CD4-positive, alpha-beta T cell treated with Interleukin-6 for 4 hours (primary cell): Measurements from ENCODE around the gene ADGB.
"Not testable (repeated sequence)": the region's sequence is repeated elsewhere in the genome, so short reads cannot be mapped to it uniquely, and the experiment has no call there.

ENCODE experiments used
- DNase-seq: peaks from one replicate; pipeline ENCODE4 v3.0.0-alpha.2; 2020; ENCODE audit warnings: mixed read lengths

The ADGB gene

DNA sequence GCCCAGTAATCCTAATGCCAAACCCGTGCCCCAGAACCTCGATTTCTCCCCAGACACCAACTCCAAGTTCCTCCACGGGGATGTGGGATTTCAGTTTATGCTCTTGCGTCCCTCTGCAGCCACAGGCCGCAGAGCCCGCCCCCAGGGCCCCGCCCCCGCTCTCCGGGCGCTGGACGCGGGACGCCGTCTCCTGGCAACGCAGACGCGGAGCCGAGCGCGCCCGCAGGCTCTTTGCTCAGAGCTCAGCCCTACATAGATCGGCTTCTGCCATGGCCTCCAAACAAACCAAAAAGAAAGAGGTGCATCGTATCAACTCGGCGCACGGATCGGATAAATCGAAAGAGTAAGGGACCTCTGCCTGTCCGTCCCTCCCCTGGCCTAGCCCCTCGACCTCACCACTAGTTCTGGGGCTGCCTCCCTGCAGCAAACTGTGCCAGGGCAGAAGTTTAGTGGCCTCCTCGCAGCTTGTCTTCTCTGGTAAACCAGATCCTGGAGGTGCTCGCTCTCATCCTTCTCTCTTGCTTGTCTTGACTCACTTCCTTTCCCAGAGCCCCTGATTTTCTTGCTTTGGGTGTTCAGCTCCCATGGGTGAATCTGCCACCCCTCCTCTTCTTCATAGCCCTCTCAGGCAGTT is at the start of gene ADGB:
ADGB (plus strand) TSS at position 201 of the 634 bp plus-strand sequence; CDS start at position 270, 69 bp downstream.
- DNase-seq = no peak

DNA sequence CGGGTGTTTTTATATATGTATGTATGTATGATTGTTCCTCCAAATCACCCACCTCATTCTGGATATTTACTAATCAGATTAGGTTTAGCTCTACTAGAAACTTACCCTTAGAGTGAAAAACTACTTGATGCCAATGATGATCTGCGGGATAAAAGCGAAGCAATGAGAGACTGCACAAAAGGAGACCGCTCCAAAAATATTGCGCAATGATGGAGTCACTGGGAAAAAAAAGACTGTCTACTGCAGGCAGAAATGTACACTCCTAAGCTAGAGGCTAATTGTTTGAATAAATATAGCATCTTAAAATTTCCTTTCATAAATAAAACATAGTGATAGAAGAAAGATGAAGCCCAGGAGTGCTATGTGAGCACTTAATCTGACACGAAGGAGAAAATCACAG is 47.9 kb upstream of the ADGB start:
- no peak for DNase-seq

DNA sequence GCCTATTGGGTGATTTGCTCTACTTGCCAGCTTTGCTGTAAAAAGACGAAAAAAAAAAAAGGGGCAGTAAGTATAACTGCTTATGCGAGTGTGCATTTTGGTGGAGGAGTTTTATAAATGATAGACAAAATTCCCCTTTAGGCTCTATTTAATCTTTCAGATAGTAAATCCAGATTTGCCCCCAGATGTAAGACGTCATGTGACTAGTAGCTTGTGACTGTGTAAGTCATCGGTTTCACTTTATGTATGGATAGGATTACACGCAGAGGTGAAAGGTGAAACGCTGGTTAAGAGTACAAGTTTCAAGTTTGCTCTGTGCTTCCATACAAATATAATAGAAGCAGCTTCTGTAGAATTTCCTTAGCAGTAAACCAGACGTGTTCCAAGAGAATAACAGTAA is 47.2 kb upstream of the ADGB start:
- no peak for DNase-seq

DNA sequence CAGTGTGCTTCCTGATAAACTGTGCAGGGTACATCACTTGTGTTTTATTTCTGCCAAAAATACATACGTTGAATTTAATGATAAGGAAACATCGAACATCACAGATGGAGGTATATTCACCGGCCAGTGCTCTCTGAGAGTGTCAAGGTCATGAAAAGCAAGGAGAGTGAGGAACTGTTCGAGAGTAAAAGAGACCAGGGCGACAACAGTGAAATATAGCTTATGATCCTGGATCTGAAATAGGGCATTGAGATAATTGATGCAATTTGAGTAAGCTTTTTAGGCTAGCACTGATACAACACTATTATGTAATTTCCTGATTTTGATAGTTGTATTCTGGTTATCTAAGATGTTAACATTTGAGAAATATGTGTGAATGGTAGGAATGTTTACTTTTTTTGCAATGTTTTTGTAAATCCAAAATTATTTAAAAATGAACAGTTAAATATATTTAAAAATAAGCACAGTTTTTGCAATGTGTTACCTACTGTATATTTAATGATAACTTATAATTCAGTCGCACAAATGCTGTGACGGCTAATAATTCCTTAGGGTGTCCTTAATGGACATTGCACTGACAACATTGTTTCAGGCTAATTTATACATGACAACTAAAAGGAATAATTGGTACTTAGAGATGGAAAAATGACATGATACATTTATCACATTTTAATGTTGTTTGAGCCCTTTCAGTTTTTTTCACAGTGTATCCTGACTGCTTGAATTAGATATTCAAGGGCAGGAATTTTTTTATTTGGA is 45.2 kb upstream of the ADGB start:
- no peak for DNase-seq

DNA sequence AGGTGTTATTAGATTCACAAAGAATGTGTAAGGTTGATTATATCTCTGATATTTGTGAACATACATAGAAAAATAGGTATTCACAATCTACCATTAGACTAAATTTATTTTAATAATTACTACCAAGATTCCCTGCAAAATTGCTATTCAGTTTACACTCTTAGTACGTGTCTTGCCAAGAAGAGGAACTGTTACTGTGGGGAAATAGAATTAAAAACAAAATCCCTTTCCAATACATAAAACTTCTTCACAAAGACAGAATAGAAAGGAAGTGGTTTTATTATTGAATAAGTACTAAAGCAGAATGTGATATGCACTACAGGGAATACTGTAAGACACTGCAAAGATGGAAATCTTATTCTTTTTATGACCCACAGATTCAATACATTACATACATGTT is 38.2 kb upstream of the ADGB start:
- DNase-seq = no peak

DNA sequence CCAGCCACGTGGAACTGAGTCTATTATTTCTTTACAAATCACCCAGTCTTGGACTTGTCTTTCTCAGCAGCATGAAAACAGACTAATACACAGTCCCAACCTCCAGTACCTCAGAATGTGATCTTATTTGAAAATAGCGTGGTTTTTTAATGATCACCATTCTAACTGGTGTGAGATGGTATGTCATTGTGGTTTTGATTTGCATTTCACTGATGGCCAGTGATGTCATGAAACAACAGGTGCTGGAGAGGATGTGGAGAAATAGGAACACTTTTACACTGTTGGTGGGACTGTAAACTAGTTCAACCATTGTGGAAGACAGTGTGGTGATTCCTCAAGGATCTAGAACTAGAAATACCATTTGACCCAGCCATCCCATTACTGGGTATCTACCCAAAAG is 32.1 kb upstream of the ADGB start:
- DNase-seq = not testable (repeated sequence)

DNA sequence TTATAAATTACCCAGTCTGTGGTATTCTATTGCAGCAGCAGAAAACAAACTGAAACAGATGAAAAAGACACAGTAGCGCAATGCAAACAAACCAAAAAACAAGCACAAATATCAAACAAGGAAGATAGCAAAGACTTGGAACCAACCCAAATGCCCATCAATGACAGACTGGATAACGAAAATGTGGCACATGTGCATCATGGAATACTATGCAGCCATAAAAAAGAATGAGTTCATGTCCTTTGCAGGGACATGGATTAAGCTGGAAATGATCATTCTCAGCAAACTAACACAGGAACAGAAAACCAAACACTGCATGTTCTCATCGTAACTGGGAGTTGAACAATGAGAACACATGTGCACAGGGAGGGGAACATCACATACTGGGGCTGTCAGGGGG is 30.2 kb upstream of the ADGB start:
- not testable (repeated sequence) for DNase-seq

DNA sequence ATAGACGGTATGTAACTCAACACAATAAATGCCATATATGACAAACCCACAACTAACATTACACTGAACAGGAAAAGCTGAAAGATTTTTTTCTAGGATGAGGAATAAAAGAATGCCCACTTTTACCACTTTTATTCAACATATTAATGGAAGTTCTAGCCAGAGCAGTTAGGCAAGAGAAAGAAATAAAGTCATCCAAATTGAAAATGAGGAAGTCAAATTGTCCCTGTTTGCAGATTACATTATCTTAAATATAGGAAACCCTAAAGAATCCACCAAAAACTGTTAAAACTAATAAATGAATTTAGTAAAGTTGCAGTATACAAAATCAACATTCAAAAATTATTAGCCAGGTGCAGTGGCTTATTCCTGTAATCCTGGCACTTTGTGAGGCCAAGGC is 24.6 kb upstream of the ADGB start:
- no peak for DNase-seq

DNA sequence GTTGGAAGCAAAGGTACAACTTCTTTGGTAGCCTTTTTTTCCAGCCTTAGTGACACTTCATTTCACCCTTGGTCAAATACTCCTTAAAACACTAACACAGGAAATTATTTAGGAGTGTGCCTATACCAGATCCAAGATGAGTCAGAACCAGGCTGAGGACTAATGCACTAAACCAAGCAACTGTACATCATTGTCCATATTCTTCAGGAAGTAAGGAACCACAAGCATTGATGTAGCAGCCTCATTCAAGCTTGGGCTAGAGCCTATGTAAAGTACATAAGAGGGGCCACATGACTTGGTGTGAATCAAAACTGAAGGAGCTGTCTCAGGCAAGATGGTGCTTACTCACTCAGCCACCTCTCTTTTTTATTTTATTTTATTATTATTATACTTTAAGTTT is 20.7 kb upstream of the ADGB start:
- DNase-seq = no peak

DNA sequence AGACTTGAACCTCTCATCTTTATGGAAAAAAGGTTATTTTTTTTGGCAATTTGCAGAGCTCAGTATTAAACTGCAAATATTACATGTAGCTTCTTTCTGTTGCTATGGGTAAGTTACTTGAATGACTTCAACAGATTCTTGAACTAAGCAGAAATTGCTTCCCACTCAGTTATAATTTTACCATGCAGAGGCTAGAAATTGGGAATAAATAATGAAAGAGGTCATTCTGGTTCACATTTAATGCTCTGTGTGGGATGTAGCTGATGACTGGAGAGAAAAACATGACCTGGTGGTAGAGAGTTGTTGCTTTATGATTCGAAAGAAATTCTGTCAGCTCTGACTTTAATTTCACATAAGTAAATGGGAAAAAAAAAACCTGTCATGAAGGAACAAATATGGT is 16.8 kb upstream of the ADGB start:
- DNase-seq = no peak

DNA sequence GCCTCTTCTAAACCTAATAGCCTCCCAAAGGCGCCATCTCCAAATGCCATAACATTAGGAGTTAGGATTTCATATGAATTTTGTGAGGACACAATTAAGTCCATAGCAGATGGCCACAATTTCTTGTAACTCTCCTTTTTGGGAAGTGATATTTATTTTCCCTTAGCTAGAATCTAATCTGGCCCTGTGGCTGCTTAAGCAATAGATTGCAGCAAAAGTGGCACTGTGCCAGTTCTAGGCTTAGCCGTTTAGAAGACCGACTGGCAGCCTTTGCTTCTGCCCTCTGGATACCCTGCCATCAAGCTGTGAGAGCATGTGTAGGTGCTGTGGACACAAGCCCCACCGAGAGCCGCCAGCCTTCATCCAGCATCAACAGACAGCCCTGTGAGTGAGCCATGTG is 15.9 kb upstream of the ADGB start:
- DNase-seq = no peak

DNA sequence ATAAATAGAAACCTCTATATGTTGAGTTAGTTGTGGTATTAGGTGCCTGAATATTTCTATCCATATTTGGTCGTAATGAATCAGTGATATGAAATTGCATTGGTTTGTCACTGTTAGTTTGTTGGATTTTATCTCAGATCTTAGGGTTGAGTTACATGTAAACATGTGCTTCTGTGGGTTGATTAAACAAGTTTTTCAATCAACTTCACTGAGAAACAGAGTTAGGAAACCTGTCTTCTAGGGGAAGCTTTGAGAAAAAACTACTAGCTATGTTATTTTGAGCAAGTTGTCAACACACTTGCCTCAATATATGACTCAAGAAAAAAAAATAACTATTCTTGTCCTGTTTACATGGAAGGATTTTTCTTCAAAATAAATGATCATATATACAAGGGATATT is 14.8 kb upstream of the ADGB start:
- no peak for DNase-seq

DNA sequence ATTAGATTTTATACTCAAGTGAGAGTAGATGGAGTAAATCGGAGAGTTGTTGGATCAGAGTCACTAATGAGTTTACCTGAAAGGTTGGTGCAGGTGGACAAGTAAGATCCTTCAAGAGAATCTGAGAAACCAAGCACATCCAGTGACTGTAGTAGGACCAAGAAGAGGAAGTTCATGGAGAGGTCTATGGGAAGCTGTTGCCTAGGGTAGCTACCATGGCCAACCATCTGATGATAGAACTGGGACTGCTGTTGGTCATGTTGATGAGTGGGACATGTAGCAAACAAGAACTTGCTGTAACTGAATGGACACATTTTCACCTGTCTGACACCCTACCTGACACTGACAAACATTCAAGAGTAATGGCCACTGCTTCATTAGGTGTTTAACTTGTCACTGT is 11.3 kb upstream of the ADGB start:
- DNase-seq = no peak

DNA sequence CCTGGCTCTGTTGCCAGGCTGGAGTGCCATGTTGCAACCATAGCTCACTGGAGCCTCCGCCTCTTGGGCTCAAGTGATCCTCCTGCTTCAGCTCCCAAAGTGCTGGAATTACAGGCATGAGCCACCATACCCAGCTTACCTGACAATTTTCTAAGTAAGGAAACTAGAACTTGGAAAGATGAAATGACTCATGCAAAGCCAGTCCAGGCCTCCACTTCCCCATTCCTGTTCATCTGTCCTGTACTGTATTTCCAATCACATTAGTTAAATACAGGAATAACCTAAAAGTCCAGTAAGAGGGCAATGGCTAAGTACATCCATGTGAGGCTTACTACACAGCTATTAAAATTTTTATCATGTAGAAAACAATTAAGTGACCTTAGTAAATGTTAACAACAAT is 8.3 kb upstream of the ADGB start:
- DNase-seq = no peak

DNA sequence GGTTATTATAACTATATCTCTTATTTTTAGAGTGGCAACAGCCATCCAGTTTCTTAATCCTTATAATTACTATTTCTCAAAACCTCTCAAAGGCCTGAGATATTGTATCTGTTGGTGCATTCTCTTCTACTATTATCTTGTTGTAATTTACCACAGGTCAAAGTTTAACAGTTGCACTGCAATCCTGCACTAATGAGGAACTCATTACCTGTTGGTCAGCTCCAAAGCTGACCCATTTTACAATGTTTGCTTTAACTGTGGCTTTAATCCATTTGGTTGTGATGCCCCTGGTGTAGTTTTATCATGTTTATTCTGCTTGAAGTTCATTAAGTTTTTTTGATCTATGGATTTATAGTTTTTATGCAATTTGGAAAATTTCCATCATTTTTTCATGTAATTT is 6.3 kb upstream of the ADGB start:
- no peak for DNase-seq

DNA sequence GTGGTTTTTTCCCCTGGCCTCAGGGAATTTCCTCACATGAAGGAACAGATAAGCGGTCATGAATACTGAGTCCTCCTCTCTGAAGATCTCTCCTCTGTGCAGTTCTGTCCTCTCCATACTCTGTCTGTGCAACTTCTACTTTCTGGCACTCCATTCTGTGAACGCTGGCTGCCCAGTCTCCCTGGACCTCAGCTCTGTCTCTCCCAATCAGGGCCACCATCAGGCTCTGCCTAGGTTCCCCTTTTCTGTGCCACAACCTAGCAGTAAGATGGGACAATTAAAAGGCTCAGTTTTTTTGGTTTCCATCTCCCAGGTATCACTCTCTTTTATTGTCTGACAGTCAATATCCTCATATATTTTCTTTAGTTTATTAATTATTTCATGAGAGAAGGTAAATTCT is 4.8 kb upstream of the ADGB start:
- DNase-seq = no peak

DNA sequence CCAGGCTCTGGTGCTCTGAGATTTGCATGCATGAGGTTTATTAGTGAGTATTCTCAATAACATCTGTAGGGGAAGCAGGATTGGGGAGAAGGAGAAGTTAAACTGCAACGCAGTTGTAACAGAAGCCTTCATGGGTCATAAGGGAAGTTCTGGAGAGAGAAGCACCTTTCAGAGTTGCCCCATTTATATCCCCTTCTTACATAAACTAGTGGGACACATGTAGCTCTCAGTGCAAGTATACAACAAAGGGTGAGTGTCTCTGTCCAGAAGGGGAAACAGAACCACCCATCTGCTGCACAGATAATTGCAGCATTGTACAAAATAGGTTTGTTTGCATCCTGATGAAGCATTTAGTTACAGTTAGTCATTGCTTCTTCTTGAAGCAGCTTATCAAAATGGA is 4.3 kb upstream of the ADGB start:
- DNase-seq = no peak

DNA sequence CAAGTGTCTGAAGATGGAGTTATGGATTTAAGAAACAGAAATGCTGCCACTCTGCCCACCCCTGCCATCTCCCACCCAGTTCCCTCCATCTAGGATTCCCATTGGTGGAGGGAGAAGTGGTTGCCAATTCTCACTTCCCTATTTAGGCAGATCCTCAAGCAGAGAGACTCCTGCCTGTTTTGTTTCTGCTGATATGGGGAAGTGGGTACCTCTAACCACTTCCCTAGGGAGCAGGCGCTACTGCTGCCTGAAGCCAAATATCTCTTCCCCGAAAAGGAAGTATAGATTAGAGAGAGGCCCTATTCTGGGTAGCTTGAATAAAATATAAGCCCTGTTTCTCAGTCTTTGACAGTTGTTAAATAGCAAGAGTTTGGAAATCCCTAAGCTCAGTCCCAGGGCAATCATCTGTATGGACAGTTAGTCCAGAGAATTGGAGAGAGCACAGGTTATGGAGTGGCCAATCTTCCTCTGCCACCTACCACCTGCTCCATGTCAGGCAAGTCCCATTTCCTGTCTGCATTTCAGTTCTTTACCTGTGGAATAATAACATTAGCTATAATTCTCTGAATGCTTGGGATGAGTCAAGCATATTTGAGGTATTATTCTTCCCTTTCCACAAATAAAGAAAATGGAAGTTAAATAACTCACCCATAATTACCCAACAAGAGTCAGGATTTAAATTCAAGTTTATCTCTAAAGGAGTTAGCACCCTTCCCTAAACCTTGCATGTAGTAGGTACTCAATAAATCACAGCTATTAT is 2.6 kb upstream of the ADGB start:
- no peak for DNase-seq

DNA sequence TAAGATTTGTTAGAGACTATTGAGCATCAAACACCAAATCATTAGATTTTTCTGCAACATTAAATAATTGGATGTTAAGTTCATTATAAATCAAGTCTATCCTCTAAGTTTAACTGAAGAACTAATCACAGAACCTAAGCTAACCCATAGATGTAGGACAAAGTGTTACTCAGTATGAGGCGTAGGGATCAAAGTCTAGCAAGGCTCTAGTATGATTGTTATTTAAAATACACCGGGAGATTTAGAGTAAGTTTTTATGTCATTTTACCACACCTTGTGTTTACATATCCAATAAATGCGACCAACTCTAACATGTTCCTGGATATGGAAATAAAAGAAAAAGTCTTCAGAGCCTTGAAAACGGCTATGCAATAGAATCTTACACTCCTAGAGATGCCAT is 2.6 kb downstream of the ADGB start:
- no peak for DNase-seq

DNA sequence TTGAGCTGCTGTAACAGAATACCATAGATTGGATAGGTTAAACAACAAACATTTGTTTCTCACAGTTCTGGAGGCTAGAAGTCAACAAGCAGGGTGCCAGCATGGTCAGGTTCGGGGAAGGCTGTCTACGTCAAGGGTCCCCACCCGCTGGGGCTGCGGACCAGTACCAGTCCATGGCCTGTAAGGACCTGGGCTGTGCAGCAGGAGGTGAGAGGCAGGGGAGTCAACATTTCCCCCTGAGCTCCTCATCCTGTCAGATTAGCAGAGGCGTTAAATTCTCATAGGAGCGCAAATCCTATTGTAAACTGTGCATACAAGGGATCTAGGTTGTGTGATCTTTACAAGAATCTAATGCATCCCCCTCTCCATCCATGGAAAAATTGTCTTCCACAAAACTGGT is 3.8 kb downstream of the ADGB start:
- DNase-seq = no peak

DNA sequence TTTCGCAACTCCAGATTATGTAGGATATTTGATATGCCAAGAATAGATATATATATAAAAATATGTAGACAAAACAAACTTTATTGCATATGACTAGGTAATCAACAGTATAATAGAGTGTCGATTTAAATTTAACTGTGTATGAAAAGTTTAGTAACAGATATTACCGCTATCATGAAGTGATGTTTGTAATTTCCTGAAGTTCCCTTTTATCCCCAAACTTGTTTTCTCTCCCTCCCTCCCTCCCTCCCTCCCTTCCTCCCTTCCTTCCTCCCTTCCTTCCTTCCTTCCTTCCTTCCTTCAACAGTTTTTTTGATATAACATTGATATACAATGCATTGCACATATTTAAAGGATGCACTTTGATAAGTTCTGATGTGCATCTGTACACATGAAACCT is 15.2 kb downstream of the ADGB start:
- no peak for DNase-seq

DNA sequence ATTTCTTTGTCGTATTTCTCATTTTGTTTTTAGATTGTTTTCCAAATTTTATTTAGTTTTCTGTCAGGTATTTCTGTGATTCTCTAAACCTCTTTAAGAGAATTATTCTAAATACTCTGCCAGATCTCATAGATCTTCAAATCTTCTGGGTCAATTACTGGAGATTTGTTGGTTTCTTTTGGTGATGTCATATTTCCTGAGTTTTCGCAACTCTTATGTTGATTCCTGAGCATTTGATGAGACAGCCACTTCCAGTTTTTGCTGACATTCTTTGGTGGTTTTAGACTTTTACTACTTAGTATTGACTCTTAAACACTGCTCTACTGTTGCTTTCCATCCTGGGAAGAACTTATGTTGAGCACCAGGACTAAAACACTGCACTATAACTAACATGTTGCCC is 21.9 kb downstream of the ADGB start:
- no peak for DNase-seq

DNA sequence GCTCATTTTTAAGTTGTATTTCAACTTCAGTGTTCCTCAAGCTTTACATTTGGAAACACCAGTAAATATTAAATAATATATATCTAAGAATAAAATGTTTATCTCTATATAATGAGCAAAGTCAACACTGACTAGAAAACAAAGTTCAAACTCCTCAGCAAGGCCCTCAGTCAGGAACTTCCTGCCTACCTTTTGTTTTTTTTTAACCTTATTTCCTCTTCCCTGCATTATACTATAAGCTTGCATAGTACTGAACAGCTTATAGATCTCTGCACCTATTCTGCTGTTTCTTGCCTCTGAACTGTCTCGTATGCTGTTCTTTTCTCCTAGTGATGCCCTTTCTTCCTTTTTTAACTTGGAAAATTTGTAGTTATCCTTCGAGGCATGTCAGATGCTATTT is 29.6 kb downstream of the ADGB start:
- DNase-seq = no peak

DNA sequence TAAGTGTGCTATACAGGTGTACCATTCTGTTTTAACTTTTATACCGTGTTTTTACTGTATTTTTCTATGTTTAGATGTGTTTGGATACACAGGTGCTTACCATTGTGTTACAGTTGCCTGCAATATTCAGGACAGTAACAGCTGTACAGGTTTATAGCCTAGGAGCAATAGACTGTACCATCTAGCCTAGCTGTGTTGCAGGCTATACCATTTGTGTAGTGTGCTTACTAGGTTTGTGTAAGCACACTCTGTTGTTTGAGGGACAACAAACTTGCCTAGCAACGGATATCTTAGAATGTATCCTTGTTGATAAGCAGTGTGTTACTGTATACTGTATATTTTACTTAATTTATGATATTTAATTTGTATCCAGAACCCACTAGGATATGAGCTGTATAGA is 35.2 kb downstream of the ADGB start:
- no peak for DNase-seq
